GM21526 (cell line): ENCODE results near the gene INPP5E.

ENCODE experiments used
- ATAC-seq: cut with Tn5 transposase; IDR thresholded peaks from one replicate; pipeline ENCODE4 v1.9.1; 2021; ENCODE audit warnings: moderate library complexity; ENCODE audit not compliant: unreplicated experiment, low FRiP score

Gene INPP5E

GRCh38 chr9:136473354-136473721 lies 33.7 kb upstream of the INPP5E start:
- ATAC-seq: no peak

DNA sequence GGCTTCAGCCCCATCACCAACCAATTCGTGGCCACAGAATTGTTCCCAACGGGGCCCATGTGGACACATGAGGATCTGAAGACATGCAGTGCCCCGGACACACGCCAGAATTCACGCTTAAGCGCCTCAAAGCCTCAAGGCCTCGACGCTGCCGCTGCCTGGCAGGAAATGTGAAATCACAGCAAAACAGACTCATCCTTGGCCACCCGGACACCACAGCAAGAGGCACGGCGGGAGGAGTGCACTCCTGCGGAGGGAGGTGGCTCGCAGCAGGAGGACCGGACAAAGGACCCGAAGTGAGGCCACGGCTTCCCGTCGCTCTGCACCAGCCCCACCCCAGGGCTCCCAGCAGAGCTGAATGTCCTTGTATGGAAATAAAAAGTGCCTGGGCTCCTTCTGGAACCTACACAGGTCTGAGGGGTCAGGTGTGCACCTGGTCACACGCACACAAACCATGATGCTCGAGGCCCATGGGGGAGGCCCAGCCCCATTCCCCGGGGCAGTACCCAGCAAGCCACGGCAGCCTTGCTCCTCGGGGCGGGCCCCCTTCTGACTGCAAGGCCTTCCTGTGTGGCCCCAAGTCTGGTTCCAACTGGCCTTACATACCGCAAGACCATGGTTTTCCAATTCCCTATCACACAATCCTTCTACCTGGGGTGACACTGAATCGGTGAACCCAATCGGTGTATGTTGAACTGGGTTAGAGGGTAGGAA lies 33.2 kb upstream of the INPP5E start:
- ATAC-seq: no peak

DNA sequence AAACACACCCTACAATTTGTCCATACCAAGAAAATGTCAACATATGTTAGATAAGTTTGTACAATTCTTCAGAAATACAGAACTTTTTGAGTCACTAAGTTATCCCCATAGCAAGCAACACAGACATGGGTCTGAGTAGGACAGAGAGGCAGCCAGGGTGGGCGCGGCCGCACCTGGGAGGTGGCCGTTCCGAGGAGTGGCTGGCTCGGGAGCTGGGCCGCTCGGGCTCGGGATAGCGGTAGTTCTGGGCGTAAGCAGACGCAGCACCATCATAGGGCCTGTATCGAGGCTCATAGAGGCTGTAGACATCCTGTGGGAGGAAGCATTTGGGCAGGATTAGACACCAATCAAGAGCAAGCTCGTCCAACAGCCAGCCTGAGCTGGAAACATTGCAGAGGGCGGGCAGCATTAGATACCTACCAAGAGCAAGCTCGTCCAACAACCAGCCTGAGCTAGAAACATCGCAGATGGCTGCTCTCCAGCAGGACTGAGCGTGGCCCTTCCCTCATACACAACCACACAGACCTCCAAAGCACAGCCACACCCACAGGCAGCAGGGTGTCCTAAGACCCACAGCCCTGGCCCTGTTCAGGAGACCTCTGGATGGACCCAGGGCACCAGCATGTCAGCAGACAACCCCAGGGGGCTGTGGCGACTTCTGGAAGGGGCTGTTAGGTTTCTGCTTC lies 32.3 kb upstream of the INPP5E start:
- ATAC-seq: no peak

DNA sequence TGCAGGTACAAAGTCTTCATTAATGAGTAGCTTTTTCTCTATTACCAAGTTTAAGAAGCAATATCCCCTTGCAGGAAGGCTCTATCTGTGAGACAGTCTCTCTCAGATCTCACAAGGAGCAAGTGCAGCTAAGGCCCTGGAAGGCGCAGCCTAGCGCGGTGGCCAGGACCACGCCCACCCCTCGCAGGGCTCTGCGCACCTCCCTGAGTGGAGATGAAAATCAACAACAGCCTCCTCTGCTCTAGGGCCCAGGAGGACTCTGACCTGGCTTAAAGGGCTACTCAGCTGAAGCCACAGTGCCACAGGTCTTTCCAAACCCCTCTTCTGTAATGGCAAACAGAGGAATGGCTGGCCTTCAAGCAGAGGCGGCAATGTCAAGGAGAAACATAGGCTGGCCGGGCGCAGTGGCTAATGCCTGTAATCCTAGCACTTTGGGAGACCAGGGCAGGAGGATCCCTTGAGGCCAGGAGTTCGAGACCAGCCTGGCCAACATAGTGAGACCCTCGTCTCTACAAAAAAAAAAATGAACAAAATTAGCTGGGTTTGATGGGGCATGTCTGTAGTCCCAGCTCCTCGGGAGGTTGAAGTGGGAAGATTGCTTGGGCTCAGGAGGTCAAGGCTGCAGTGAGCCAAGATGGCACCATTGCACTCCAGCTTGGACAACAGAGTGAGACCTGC lies 31.3 kb upstream of the INPP5E start:
- ATAC-seq: no peak

GRCh38 chr9:136470356-136470755 lies 30.7 kb upstream of the INPP5E start:
- ATAC-seq: no peak

DNA sequence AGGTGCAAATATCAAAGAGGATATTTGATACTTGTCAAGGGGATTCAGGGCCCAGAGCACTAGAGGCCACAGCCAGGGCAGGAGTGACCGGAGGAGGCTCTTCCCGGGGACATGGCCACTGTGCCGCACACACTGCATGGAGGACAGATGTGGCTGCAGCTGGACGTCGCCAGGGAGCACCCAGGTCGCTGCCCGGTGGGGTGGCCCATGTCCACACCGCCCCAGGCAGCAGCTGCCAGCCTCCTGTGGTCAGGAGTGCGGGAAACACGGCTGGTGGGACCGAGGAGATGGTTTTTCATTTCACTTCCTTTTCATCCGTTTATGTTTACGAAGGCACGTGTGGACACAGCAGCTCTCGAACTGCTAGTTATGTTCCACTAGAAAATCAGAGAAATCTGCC lies 28.1 kb upstream of the INPP5E start:
- no peak for ATAC-seq

DNA sequence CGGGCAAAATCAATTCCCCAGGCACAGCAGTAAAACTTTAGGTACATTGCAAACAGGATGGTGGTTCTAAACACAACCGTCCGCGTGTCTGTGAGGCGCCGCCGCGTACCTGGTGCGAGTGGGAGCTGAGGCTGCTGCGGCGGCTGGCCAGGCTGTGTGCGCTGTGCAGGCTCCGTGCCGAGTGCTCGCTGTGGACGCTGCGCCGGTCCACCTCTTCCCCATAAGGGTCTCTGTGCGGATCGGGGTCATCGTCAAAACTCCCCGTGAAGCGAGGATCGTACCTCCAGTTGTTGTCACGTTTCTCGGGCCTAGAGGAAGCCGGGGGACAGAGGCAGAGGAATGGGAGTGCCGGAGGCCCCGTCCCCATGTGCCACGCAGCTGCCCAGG lies 26.5 kb upstream of the INPP5E start:
- no peak for ATAC-seq

GRCh38 chr9:136465500-136466154 lies 26.0 kb upstream of the INPP5E start:
- no peak for ATAC-seq

GRCh38 chr9:136464241-136464640 lies 24.6 kb upstream of the INPP5E start:
- ATAC-seq: no peak

GRCh38 chr9:136463578-136463977 lies 23.9 kb upstream of the INPP5E start:
- no peak for ATAC-seq

GRCh38 chr9:136462664-136463063 lies 23.0 kb upstream of the INPP5E start:
- ATAC-seq: no peak

DNA sequence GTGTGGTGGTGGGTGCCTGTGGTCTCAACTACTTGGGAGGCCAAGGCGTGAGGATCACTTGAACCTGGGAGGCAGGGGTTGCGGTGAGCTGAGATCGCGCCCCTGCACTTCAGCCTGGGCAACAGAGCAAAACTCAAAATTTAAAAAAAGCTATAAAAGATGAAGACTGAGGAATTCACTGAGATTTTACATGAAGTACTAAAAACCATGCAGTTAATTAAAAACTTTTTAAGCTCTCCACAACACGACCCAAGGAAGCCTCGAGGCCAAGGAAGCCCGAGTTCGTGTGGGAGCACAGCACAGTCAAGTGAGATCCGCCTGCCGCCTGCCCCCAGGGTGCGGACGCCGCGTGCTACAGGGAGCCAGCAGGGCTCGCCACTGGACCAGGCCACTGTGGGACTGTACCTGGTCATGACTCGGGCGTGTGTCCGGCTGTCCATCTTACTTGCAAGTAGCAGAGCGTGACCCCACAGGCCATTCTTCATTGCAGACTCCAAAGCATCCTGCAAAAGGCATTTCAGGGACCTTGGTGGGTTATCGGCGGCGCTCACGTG lies 21.2 kb upstream of the INPP5E start:
- ATAC-seq: no peak

DNA sequence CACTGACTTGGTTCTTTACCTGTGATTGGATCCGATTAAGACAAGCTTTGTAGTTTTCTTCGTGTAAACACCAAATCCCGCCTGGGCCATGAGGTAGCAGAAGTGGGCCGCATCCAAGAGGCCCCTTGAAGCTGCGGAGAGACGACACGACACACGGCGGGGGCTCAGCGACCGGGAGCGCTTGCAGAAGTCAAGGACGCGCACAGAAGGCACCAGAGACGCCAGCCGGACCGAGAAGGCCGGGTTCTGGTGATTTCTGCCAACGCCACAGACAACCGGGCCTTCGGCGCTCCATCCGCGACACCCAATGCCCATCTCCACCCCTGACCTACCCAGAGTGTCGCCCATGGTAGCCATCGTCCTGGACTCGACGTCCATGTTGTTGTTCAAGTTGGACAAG lies 19.8 kb upstream of the INPP5E start:
- no peak for ATAC-seq

DNA sequence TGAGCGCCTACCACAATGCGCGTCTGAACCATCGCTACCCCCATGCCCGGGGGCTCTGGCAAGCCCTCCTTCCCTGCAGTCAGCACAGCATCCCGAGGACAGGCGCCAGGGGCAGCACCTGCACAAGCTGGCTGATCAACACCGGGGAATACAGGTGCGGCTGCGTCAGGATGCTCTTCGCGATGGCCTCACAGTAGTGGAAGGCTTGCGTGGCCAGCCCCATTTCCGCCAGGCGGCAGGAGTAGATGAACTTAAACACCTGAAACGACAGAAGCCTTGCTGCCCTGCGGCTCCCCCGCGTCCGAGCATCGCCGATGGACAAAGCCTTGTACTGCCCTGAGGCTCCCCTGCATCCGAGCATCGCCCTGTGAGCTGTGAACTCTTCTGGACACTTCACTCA lies 17.7 kb upstream of the INPP5E start:
- no peak for ATAC-seq

GRCh38 chr9:136456258-136456657 lies 16.6 kb upstream of the INPP5E start:
- no peak for ATAC-seq

DNA sequence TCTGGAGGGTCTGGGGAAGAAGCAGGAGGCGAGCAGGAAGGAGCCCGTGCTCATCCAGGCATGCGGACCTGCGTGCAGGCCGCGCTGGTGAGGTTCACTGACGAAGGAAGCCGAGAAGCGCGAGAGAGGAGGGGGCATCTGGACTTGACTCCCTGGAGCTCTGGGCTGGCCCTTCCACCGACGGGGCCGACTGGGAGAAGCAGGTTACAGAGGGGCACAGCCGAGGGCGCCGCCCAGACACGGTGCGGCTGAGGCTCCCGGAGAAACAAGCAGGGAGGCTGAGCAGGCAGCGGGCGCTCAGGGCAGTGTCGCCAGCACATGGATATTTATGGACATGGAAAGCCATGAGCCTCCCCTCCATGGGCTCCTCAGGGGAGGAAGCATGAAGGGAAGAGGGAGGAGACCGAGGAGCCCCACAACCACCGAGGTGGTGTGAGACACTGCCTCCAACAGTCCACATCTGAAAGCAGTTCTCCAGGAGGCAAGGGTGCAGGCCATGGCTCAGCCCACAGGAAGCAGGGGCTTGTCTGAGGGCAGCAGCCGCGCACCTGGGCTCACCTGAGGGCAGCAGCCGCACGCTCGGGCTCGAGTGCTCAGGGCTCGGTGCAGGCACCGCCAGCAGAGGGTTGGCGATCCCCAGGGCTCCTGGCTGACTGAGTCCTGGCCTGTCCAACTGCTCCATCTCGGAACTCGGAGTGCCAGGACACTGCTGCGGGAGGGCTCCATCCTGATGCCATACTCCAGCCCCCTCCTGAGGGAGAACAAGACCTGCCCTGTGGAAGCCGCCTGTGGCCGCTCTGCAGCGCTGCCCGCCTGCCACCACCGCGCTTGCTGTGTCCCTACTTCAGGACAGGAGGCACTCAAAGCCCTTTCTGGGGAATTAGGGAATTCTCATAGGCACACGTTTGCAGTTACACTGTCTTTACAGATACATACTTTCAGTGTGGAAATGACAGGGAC lies 15.7 kb upstream of the INPP5E start:
- no peak for ATAC-seq

- no peak for ATAC-seq
Measured at GRCh38 chr9:136454026-136454796, 14.6 kb upstream of the INPP5E start.

DNA sequence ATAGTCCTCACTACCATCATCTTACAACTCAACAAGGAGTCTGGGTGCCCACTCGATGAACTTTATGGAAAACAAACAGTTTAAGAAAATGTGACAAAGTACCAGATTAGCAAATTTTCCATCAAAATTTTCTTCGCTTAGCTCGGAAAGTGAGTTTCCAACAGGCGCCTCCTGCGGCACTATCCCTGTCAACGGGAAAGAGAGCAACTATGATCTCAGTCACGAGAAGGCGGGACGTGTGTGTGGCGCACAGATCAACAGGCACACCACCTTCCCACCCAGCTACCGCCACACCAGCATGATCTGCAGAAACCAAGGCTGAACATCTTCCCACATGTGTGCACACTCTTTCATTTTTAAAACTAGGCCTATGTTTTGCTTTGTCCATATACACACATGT lies 13.7 kb upstream of the INPP5E start:
- ATAC-seq: no peak

DNA sequence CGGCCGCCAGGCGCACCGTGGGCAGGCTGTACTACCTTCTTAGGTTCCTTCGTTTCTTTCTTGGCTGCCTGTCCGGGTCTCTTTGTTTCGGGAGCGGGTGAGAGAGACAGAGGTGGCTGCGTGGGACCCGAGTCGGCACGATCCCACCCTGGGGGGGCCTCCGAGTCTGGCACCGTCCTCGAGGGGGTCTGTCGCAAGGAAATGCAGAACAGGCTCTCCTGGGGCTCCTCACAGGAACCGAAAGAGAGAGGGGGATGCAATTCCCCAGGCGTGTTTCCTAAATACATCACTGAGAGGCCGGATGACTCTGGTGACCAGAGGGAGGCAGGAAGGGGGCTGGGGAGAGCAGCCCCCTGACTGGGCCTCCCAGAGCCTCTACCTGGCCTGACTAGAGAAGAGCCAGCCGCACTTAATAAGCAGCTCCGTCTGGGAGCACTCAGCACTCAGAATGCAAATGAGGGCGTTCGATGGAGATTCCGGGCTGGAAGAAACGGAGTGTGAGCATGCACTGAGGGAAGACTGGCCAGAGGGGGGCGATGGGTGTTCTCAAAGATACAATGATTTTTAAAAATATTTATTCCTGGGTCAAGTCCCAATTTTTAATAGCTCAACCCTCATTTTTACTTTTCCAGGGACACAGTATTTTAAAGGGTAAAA lies 11.7 kb upstream of the INPP5E start:
- no peak for ATAC-seq
